Activated B cell treated with CpG ODN at 0.5 μM for 24 hours (primary cell): ENCODE data around the gene MLLT1. TPM values are rescaled to one million over a fixed set of nuclear protein-coding genes. Genes with fewer than 3 reads are reported as not detected.

ENCODE experiments used
- ATAC-seq: fragments of 200-7000 bp; cut with Tn5 transposase; one replicate; pipeline ENCODE4 v1.10.0; 2021; ENCODE audit warnings: low read depth, mild to moderate bottlenecking, moderate library complexity
- CTCF ChIA-PET: fragments of 350-600 bp; sonication (Branson Sonifier 250); formaldehyde crosslinking; loops from one replicate; lab custom pipeline; 2021; ENCODE audit warnings: antibody characterized with exemption; lab: Charles Lee
- POLR2A ChIA-PET: fragments of 350-600 bp; sonication (Branson Sonifier 250); formaldehyde crosslinking; loops from one replicate; lab custom pipeline; 2021; ENCODE audit warnings: antibody characterized with exemption; lab: Charles Lee
- DNase-seq: peaks from one replicate; pipeline ENCODE4 v3.0.0; 2022
- H3K27ac Mint-ChIP-seq: one replicate; pipeline ENCODE4 v1.8.0; 2020; ENCODE audit warnings: mixed read lengths
- H3K27me3 Mint-ChIP-seq: one replicate; pipeline ENCODE4 v1.8.0; 2021; ENCODE audit warnings: mixed read lengths
- H3K36me3 Mint-ChIP-seq: one replicate; pipeline ENCODE4 v1.8.0; 2021; ENCODE audit warnings: low read depth, mixed read lengths
- H3K4me1 Mint-ChIP-seq: one replicate; pipeline ENCODE4 v1.8.0; 2021; ENCODE audit warnings: mixed read lengths
- H3K4me3 Mint-ChIP-seq: one replicate; pipeline ENCODE4 v1.8.0; 2020; ENCODE audit warnings: mild to moderate bottlenecking, mixed read lengths
- H3K9me3 Mint-ChIP-seq: one replicate; pipeline ENCODE4 v1.8.0; 2020; ENCODE audit warnings: mixed read lengths
- CTCF ChIP-seq: fragments of 200-600 bp; IDR thresholded peaks from one replicate; pipeline ENCODE4 v1.8.0; 2022; ENCODE audit warnings: antibody characterized with exemption, mild to moderate bottlenecking
- intact Hi-C: fragments of 100-400 bp; cut with micrococcal nuclease; formaldehyde crosslinking; loops from one replicate; pipeline ENCODE4 v1.15.1; 2024
- total RNA-seq: library from RNA; stranded (reverse); gene quantifications from 2 replicates; pipeline ENCODE4 v1.2.3, GENCODE V29; 2022

The MLLT1 gene
- total RNA-seq, 1 donor from 2014 or later = 41.3 TPM

GRCh38 chr19:6229216-6229913, 50.4 kb downstream of the MLLT1 start:
- H3K27ac Mint-ChIP-seq = peak overlapping the region; percentile 5
- no peaks in the 10 kb centered on the region for H3K9me3 Mint-ChIP-seq
- no peak overlapping the region for H3K4me3 Mint-ChIP-seq
- ATAC-seq = no peak
- no peaks in the 10 kb centered on the region for H3K27me3 Mint-ChIP-seq
- TF ChIP-seq CTCF = no peak
- no peak for DNase-seq
- ChIA-PET POLR2A (no interaction called here), CTCF (no interaction called here)
- H3K4me1 Mint-ChIP-seq = peaks cover 11% of the 10 kb centered on the region
- H3K36me3 Mint-ChIP-seq = peaks cover 41% of the 10 kb centered on the region
- intact Hi-C loops = no loop called here

GRCh38 chr19:6228551-6229215, 51.1 kb downstream of the MLLT1 start:
- Mint-ChIP-seq H3K4me3 (no peak overlapping the region), H3K9me3 (no peaks in the 10 kb centered on the region), H3K36me3 (peaks cover 44% of the 10 kb centered on the region), H3K4me1 (peaks cover 8% of the 10 kb centered on the region), H3K27ac (no peak overlapping the region), H3K27me3 (no peaks in the 10 kb centered on the region)
- DNase-seq (no peak), ATAC-seq (no peak)
- no peak for TF ChIP-seq CTCF
- CTCF ChIA-PET = no interaction called here
- intact Hi-C loops = no loop called here
- POLR2A ChIA-PET = no interaction called here

- Mint-ChIP-seq H3K4me1 (peaks cover 6% of the 10 kb centered on the region), H3K4me3 (no peak overlapping the region), H3K27ac (no peak overlapping the region), H3K27me3 (no peaks in the 10 kb centered on the region), H3K36me3 (peaks cover 46% of the 10 kb centered on the region), H3K9me3 (no peaks in the 10 kb centered on the region)
- ATAC-seq (no peak), DNase-seq (no peak)
- TF ChIP-seq CTCF = no peak
- POLR2A ChIA-PET = no interaction called here
- CTCF ChIA-PET = no interaction called here
- intact Hi-C loops = no loop called here
Observed at GRCh38 chr19:6227936-6228325, 51.8 kb downstream of the MLLT1 start.

DNA sequence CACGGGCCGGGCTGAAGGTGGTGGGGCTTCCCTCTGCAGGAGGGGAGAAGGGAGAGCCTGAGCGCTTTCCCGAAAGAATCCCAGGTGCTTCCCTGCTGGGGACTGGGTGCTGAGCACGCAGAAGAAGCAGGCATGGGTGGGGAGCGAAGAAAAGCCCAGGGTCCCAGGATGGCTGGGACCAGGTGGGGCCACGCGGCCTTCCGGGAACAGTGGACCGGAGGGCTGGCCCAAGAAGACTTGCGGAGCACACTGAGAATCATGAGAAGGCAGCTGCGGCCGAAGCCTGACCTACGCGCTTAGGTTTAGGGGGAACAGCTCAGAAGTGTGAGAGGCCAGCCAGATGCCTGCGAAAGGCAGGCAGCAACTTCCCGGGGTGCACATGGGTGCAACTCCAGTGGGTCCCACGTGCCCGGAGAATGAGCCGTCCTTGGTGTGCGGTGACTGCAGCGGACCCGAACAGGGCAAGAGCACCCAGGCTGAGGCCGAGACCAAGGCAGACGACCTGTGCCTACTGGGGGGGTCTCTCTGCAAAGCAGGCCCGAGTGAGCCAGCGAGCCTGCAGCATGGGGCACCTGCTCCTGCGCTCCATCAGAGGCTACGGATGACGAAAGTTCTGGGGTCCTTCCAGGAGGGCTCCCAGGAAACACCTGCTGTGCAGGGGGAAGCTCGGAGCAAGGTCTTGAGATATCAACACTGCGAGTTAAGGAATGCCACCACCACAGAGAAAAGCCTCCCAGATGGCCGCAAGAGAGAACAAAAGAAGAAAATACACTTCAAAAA, 52.4 kb downstream of the MLLT1 start:
- ATAC-seq (no peak), DNase-seq (no peak)
- Mint-ChIP-seq H3K4me1 (peaks cover 2% of the 10 kb centered on the region), H3K4me3 (no peak overlapping the region), H3K27me3 (no peaks in the 10 kb centered on the region), H3K9me3 (no peaks in the 10 kb centered on the region), H3K36me3 (peaks cover 49% of the 10 kb centered on the region), H3K27ac (no peak overlapping the region)
- intact Hi-C loops = no loop called here
- CTCF ChIA-PET = no interaction called here
- TF ChIP-seq CTCF = no peak
- POLR2A ChIA-PET = no interaction called here
